ENCODE data around the gene TPPP3.

DNA sequence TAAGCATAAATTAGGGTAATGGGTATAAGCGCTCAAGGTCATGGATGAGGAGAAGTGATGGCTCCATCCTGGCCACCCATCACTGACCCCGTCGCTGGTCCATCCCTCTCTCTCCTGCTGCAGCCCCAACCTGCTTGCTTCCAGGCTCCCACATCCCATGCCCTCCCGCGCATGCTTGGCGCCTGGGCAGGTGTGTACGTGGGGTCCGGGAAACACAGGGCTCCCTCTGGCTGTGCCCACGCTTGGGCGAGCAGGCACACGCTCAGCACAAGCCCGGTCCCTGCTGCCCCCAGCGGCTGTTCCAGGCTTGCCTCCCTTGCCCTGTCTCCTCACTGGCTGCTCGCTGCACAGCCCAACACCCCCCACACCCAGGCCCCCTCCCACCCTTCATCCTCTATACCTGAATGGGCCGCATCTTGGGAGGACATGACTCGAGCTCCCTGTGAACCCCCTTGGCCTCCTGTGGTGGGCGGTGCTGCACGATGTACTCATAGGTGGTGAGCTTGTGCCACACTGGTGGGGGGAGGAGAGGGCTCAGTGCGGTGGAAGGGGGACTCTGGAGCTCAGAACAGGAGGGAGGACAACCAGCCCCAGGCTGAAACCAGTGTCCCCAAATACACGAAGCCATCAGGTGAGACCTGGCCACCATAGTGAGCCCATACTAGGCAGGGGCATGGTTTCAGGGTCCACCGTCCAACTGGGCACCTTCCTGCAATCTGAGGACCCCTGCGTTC lies 4.7 kb upstream of the TPPP3 start:
- TF ChIP-seq POLR2AphosphoS5 (IDR thresholded peaks at IDR 0.05) (no peak), EP300 (IDR thresholded peaks at IDR 0.05) (no peak)

Measured in suprapubic skin (tissue), 4 donors.